Naive B cell (primary cell): ENCODE measurements around the gene TMEM185B. TPM values are rescaled to one million over a fixed set of nuclear protein-coding genes. Genes with fewer than 3 reads are reported as not detected.

Source experiments
- ATAC-seq, 2 donors: fragments of 150-1000 bp; cut with Tn5 transposase; 2 replicates each; pipeline ENCODE4 v1.10.0; 2021; ENCODE audit warnings: low read depth in 2 of 2, mild to moderate bottlenecking in 2 of 2, moderate library complexity in 2 of 2
- DNase-seq: peaks from one replicate; pipeline ENCODE4 v3.0.0; 2022
- H3K27ac Mint-ChIP-seq, 6 donors: one replicate each; pipeline ENCODE4 v1.8.0; 2020 to 2022; ENCODE audit warnings: mild to moderate bottlenecking in 6 of 6, mixed read lengths in 6 of 6, moderate library complexity in 5 of 6, inconsistent platforms in 2 of 6
- H3K27me3 Mint-ChIP-seq, 3 donors: one replicate each; pipeline ENCODE4 v1.8.0; 2021 to 2022; ENCODE audit warnings: mixed read lengths in 3 of 3, mild to moderate bottlenecking in 1 of 3
- H3K36me3 Mint-ChIP-seq, 2 donors: one replicate each; pipeline ENCODE4 v1.8.0; 2020 to 2022; ENCODE audit warnings: mixed read lengths in 2 of 2, inconsistent platforms in 1 of 2, mild to moderate bottlenecking in 1 of 2
- H3K4me1 Mint-ChIP-seq, 3 donors: one replicate each; pipeline ENCODE4 v1.8.0; 2020 to 2022; ENCODE audit warnings: mixed read lengths in 3 of 3, inconsistent platforms in 1 of 3, mild to moderate bottlenecking in 1 of 3, moderate library complexity in 1 of 3
- H3K4me3 Mint-ChIP-seq, 8 donors: one replicate each; pipeline ENCODE4 v1.8.0; 2020 to 2022; ENCODE audit warnings: mild to moderate bottlenecking in 8 of 8, mixed read lengths in 8 of 8, moderate library complexity in 8 of 8, inconsistent platforms in 2 of 8
- H3K9me3 Mint-ChIP-seq, 7 donors: one replicate each; pipeline ENCODE4 v1.8.0; 2020 to 2022; ENCODE audit warnings: mixed read lengths in 7 of 7, mild to moderate bottlenecking in 5 of 7, inconsistent platforms in 2 of 7, moderate library complexity in 1 of 7
- polyA plus RNA-seq, 6 donors: library from polyadenylated mRNA; unstranded; fragments of 300-500 nt; fragmentation: Illumina TruSeq; gene quantifications; one replicate each; pipeline ENCODE4 v1.2.3, GENCODE V29; 2021; ENCODE audit warnings: low read depth in 6 of 6

TMEM185B gene
- polyA plus RNA-seq, 6 donors from 2014 or later = 24.8 to 43.0 (median 34.8) TPM

DNA sequence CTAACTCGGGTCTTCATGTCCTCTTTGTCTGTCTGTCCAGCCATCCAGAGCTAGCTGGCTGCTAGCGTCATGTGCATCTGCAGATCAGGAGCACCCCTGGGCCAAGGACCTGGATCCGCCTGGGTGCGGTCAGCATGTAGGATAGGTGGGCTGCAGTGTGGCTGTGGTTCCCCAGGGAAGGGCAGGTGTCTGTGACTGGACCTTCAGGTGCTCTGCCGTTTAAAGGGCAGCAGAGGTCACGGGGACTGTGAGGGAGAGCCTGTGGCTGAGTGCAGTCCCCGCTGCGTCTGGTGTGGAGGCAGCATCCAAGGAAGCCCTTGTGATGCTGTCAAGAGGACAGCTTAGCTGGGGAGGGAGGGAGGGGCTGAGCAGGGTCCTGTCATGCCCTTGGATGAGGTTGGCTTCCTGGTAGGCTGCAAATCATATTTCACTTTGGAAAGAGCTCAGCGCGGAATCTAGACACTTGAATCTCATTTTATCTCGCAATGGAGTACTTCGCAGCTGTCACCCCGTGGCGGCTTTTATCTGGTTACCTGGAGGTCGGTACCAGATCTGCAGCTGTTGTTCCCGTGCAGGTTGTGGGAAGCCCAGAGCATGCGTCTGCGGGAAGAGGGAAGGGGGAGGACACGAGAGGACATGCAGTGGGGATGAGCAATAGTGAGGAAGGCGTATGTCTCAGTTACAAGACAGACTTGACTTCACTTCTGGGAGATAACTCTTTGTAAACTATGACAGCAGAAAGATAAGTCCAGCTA lies 23.5 kb upstream of the TMEM185B start:
- H3K4me3 Mint-ChIP-seq = no peak overlapping the region
- H3K4me1 Mint-ChIP-seq = peaks cover 13 to 15% (median 15%) of the 10 kb centered on the region in 3 donors
- H3K36me3 Mint-ChIP-seq = no peaks in the 10 kb centered on the region
- no peak for ATAC-seq
- DNase-seq = no peak
- no peak overlapping the region for H3K27ac Mint-ChIP-seq
- H3K9me3 Mint-ChIP-seq = peaks cover 0 to 5% (median 4%) of the 10 kb centered on the region in 7 donors
- peaks cover 10 to 39% (median 31%) of the 10 kb centered on the region in 3 donors for H3K27me3 Mint-ChIP-seq

DNA sequence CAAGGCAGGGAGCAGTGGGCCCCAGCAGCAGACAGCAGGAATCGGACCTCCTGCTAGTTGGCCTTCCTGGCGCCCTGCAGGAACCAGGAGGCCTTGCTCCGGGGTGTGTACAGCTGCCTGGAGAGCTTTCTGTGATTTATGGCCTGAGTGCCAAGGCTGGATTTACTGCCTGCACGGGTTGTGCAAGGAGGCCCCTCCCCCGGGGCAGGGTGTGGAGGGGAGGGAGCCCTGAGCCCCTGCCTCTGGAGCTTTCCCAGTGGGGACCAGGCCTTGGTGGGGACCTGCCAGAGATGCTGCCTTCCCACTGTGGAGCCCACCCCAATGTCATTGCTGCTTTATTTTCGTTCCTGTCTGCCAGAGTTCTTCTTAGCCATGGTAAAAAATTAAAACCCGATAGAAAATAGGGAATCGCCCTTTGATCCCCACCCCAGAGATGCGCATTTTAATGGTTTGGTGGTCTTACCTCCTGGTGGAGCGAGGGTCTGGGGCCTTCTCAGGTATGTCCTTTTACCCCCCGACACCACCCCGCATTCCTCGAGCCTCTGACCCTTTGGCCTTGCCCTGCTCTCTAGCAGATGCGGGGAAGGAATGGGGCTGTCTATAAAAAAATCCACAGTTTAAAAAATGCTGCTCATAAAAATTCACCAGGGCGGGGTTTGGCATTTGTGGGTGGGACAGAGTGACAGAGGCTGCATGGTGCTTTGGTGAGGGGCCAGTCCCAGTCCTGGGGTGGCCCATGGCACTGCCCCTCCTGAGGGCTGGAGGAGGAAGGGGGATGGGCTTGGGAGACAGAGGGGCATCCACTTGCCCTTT lies 22.5 kb upstream of the TMEM185B start:
- H3K27ac Mint-ChIP-seq = peak overlapping the region in 1 of 6 donors; percentile 15
- H3K4me3 Mint-ChIP-seq = no peak overlapping the region
- H3K4me1 Mint-ChIP-seq = peaks cover 10 to 12% (median 12%) of the 10 kb centered on the region in 3 donors
- H3K27me3 Mint-ChIP-seq = peaks cover 10 to 39% (median 31%) of the 10 kb centered on the region in 3 donors
- DNase-seq = no peak
- H3K9me3 Mint-ChIP-seq = peaks cover 0 to 5% (median 4%) of the 10 kb centered on the region in 7 donors
- no peak for ATAC-seq
- H3K36me3 Mint-ChIP-seq = no peaks in the 10 kb centered on the region

DNA sequence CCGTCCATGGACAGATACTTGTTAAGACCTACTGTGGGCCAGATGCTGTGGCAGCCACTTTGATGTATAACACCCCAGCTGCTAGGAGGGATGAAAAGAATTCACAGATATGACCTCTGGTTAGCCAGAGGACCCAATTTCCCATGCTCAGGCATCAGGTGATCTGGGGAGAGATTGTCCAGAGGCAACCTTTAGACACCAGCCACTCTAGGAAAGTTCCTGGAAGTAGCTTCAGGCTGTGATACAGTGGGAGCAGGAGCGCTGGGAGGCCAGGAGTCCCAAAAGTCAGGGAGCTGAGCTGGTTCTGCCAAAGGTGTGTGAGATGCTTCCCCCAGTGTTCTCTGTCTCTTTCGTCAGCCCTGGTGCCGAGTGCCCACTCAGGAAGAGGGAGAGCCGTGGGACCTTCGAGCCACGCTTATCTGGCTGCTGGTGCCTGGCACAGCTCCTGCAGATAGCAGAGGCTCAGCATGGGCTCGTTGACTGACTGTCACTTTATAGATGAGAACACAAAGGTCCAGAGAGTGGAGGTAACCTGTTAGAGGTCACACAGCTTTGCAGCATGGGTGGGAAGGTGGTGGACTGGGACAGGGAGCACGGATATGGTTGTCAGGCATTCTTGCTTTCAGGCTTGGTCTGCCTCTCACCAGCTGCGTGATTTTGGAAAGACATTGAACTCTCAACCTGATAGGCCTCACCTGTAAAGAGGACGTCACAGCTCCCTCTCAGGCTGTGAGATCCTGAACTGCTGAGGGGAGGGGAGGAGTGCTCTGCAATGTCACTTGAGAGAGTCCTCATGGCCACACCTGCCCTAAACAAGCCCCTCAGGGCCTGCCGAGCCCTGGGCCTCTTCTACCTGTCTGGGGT lies 21.7 kb upstream of the TMEM185B start:
- H3K4me3 Mint-ChIP-seq = no peak overlapping the region
- H3K9me3 Mint-ChIP-seq = peaks cover 0 to 5% (median 4%) of the 10 kb centered on the region in 7 donors
- DNase-seq (no peak), ATAC-seq (no peak)
- peak overlapping the region in 1 of 6 donors; percentile 76 for H3K27ac Mint-ChIP-seq
- peaks cover 10 to 12% (median 12%) of the 10 kb centered on the region in 3 donors for H3K4me1 Mint-ChIP-seq
- peaks cover 8 to 35% (median 26%) of the 10 kb centered on the region in 3 donors for H3K27me3 Mint-ChIP-seq
- no peaks in the 10 kb centered on the region for H3K36me3 Mint-ChIP-seq

DNA sequence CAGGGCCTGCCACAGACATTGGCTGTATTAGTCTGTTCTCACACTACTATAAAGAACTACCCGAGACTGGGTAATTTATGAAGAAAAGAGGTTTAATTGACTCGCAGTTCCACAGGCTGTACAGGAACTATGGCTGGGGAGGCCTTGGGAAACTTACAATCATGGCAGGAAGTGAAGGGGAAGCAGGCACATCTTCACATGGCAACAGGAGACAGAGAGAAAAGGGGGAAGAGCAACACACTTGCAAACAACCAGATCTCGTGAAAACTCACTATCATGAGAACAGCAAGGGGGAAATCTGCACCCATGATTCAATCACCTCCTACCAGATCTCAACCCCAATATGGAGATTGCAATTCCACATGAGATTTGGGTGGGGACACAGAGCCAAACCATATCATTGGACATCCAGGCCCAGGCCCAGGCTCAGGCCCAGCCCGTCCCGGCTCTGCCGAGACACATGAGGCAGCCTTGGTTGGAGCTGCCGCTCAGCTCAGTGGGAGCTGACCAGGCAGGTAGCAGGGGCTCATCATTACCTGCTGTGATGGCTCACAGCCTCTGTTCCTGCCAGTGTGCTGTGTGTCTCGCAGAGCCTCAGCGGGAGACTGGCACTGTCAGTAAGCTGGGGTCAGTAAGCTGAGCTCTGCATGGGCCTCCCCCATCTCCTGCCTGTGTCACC lies 20.8 kb upstream of the TMEM185B start:
- Mint-ChIP-seq H3K4me1 (peaks cover 10 to 12% (median 12%) of the 10 kb centered on the region in 3 donors), H3K27ac (peak overlapping the region in 3 of 6 donors; percentile 16 to 76 (median 23)), H3K4me3 (no peak overlapping the region), H3K9me3 (peaks cover 0 to 5% (median 4%) of the 10 kb centered on the region in 7 donors), H3K27me3 (peaks cover 5 to 27% (median 21%) of the 10 kb centered on the region in 3 donors), H3K36me3 (no peaks in the 10 kb centered on the region)
- ATAC-seq (no peak), DNase-seq (no peak)

DNA sequence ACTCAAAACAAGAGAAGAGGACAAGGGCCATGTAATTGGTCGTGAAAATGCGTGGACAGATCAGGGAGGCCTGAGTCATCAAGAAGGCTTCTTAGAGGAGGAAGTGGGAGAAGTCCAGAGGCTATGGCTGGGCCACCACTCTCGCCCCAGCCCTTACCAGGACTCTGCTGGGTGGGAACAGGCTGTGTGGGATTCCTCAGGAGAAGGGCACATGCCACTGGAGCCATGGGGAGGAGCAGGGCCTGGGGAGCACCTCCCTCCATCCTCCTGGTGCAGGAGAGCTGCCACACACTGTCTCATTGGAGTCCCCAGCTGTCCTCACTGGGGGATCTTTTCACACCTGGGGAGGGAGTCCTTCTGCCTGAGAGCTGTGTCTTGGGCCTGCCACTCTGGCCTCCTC lies 20.0 kb upstream of the TMEM185B start:
- peak overlapping the region in 1 of 6 donors; percentile 85 for H3K27ac Mint-ChIP-seq
- DNase-seq (no peak), ATAC-seq (no peak)
- peaks cover 7 to 9% (median 8%) of the 10 kb centered on the region in 3 donors for H3K4me1 Mint-ChIP-seq
- H3K27me3 Mint-ChIP-seq = peaks cover 2 to 22% (median 20%) of the 10 kb centered on the region in 3 donors
- H3K9me3 Mint-ChIP-seq = peaks cover 0 to 5% (median 4%) of the 10 kb centered on the region in 7 donors
- H3K4me3 Mint-ChIP-seq = no peak overlapping the region
- H3K36me3 Mint-ChIP-seq = no peaks in the 10 kb centered on the region

DNA sequence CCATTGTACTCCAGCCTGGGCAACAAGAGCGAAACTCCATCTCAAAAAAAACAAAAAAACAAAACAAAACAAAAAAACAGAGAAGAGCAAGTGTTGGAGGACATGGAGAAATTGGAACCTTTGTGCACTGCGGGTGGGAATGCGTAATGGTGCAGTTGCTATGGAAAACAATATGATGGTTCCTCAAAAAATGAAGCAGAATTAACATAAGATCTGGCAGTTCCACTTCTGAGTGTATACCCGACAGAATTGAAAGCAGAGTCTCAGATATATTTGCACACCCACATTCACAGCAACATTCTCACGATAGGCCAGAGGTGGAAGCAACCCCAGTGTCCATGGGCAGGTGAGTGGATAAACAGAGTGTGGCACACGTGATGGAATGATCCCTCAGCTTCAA lies 18.5 kb upstream of the TMEM185B start:
- Mint-ChIP-seq H3K4me3 (no peak overlapping the region), H3K36me3 (no peaks in the 10 kb centered on the region), H3K27me3 (peaks cover 0 to 11% (median 7%) of the 10 kb centered on the region in 3 donors), H3K27ac (peak overlapping the region in 2 of 6 donors; percentile 15 to 57), H3K9me3 (peaks cover 0 to 5% (median 4%) of the 10 kb centered on the region in 7 donors), H3K4me1 (no peaks in the 10 kb centered on the region)
- no peak for ATAC-seq
- DNase-seq = no peak

DNA sequence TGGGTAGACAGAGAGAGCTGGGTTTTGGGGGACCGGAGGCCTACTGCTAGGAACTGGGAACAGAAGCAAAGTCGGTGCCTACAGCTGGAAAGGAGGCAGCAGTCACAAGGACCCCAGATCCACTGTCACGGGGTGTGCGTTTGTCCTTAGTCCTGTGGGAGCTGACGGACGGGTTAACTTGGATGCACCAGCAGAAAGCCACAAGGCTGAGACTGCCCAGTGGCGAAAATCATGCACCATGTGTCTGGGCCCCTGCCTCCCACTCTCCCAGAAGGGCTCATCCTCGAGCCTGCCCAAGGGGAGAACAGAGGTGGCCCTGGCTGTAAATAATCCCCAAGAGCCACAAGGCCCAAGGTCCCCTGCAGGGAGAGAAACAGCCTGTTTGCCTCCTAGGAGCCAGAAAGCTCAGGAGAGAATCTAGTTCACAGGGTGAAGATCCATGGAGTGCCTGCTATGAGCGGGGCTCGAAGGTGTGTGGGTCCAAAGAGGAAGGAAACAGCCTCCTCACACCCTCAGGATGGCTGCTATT lies 17.8 kb upstream of the TMEM185B start:
- Mint-ChIP-seq H3K27me3 (peaks cover 0 to 7% (median under 1%) of the 10 kb centered on the region in 3 donors), H3K9me3 (peaks cover 0 to 5% (median 4%) of the 10 kb centered on the region in 7 donors), H3K4me1 (no peaks in the 10 kb centered on the region), H3K27ac (no peak overlapping the region), H3K36me3 (no peaks in the 10 kb centered on the region), H3K4me3 (no peak overlapping the region)
- ATAC-seq (no peak), DNase-seq (no peak)

DNA sequence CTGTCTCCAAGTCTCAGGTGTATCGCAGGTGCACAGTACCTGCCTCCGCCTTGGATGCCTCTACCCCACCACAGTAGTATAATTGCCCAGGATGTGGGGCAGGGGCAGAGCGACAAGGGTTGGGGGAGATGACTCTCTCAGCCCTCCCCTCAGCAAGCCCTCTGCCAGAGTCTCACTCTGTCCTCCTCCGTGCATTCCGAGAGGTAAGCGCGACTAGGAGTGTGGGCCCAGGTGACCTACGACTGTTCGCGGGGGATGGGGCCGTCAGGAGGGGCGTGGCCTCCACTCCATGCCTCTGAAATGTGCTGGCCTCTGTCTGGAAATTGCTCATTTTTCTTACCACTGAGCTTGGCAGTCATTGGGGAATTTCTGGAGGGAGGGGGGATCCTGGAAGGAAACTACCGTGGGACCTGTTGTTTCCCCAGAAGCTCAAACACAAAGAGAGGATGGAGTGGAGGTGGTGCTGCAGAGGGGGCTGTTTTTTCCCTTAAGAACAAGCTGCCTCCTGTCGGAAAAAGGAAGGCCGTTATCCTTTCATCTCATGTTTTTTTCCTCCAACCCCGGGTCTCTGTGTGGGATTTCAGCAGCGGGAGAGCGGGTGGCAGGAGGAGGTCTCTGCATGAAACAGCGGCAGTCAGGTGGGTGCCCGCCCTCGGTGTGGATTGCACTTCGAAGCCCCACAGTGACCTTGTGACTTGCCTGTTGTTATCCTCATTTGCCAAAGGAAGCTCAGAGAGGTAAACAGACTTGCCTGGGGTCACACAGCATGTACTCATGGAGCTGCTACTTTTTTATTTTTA lies 16.5 kb upstream of the TMEM185B start:
- DNase-seq = no peak
- H3K27ac Mint-ChIP-seq = peak overlapping the region in 1 of 6 donors; percentile 49
- peaks cover 0 to 5% (median 4%) of the 10 kb centered on the region in 7 donors for H3K9me3 Mint-ChIP-seq

DNA sequence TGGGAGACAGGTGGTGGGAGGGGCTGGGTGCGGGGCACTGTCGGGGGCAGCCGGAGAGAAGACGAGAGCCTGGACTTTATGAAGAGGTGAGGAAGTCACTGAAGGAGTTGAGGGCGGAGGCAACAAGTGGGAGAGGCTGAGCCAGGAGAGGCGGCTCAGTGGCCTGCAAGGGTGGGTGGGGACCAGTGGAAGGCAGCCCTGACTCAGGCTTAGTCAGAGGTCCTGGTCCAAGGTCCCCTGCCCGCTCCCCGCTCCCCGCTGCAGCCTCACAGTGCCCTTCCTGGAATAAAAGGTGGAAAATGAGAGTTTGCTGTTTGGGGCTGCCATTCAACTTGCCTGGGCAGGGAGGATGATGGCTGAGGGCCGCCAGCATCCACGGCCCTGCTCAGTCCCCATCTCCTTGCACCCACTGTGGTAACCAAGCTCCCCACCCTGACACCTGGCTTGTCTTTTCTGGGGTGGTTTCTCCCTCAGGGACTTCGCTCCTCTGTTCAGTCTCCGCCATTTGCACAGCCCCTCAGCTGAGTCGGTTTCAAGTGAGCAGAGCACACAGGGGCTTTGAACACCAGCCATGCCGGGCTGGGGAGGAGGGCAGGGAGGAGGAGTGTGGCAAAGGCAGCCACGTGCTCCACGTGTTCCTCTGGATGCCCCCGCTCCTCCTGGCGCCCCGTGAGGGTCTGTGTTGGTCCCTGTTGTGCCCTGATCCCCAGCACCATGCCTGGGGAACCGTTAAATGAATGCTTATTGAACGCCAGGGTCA lies 15.7 kb upstream of the TMEM185B start:
- ATAC-seq = no peak
- no peak for DNase-seq
- peaks cover 0 to 7% (median 0%) of the 10 kb centered on the region in 3 donors for H3K27me3 Mint-ChIP-seq
- no peaks in the 10 kb centered on the region for H3K36me3 Mint-ChIP-seq
- H3K9me3 Mint-ChIP-seq = peaks cover 0 to 3% (median 3%) of the 10 kb centered on the region in 7 donors
- H3K4me3 Mint-ChIP-seq = no peak overlapping the region
- no peak overlapping the region for H3K27ac Mint-ChIP-seq
- peaks cover 0 to 5% (median 0%) of the 10 kb centered on the region in 3 donors for H3K4me1 Mint-ChIP-seq

More for the DNA sequence above, 16.5 kb upstream of the TMEM185B start:
- Mint-ChIP-seq H3K4me3 (no peak overlapping the region), H3K36me3 (no peaks in the 10 kb centered on the region), H3K27me3 (peaks cover 0 to 7% (median 0%) of the 10 kb centered on the region in 3 donors), H3K4me1 (no peaks in the 10 kb centered on the region)
- ATAC-seq = no peak

DNA sequence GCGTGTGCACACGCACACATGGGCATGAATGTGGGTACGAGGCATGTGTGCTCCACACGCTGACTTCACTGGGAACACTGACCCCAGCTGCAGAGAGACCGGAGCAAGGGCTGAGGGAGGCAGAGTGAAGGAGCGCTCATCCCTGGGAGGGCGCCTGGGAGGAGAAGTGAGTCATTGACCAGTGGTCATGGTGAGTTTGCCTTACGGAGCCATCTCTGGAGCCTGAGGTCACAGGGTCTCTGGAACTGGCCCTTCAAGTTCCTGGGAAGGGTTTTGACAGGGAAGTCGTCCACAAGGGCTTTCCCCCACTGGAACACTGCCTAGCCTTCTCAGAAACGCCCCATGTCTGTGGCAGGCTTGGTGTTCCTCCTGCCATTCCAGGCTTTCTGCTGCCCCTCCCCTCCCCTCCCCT lies 14.3 kb upstream of the TMEM185B start:
- Mint-ChIP-seq H3K4me3 (no peak overlapping the region), H3K9me3 (no peaks in the 10 kb centered on the region), H3K27ac (no peak overlapping the region), H3K4me1 (peaks cover 5 to 10% (median 6%) of the 10 kb centered on the region in 3 donors), H3K27me3 (peaks cover 0 to 7% (median 0%) of the 10 kb centered on the region in 3 donors), H3K36me3 (no peaks in the 10 kb centered on the region)
- no peak for DNase-seq
- no peak for ATAC-seq

DNA sequence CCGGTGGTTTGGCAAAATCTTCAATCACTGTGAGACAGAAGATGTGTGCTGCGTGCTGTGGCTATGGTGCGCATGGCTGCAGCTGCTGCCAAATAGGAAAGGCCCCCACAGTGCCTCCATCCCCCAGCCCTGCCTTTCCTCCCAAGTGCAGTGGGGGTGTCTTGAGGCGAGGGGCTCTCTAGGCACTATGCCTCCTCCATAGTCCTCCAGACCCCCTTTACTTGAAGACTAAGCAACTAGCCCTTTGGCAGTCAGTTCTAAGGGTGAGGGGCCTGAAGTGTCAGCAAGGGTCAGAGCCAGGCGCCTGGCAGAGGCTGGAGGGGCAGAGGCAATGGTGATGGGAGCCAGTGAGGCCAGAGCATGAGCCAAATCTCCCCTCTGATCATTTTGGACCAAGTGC lies 13.6 kb upstream of the TMEM185B start:
- no peak for ATAC-seq
- no peak for DNase-seq
- no peak overlapping the region for H3K27ac Mint-ChIP-seq
- no peaks in the 10 kb centered on the region for H3K9me3 Mint-ChIP-seq
- H3K4me1 Mint-ChIP-seq = peaks cover 5 to 17% (median 6%) of the 10 kb centered on the region in 3 donors
- H3K27me3 Mint-ChIP-seq = peaks cover 0 to 7% (median 0%) of the 10 kb centered on the region in 3 donors
- no peak overlapping the region for H3K4me3 Mint-ChIP-seq
- no peaks in the 10 kb centered on the region for H3K36me3 Mint-ChIP-seq
